Activated CD8-positive, alpha-beta memory T cell treated with anti-CD3 and anti-CD28 coated beads, Interleukin-2, amount 50 U/mL, for 24 hours (primary cell): ENCODE results near the gene NPHP3.
A peak's percentile ranks its signal among the peaks of the same experiment; 100 is the strongest.
"Not testable (repeated sequence)": the region's sequence is repeated elsewhere in the genome, so short reads cannot be mapped to it uniquely, and the experiment has no call there.

Experiments
- DNase-seq: peaks from one replicate; pipeline ENCODE4 v3.0.0-alpha.2; 2020; ENCODE audit errors: extremely low read depth

NPHP3 gene

GRCh38 chr3:132722165-132723023, at the start of gene NPHP3:
TSS of gene NPHP3 (minus strand) at chr3:132722409. CDS start at chr3:132722355, 54 bp downstream.
- peak; percentile 90 for DNase-seq

GRCh38 chr3:132758740-132759139, 36.5 kb upstream of the NPHP3 start:
- DNase-seq = no peak

- no peak for DNase-seq
Observed at GRCh38 chr3:132756108-132756650, 34.0 kb upstream of the NPHP3 start.

- DNase-seq = no peak
Observed at GRCh38 chr3:132753946-132754345, 31.7 kb upstream of the NPHP3 start.

GRCh38 chr3:132749786-132750185, 27.6 kb upstream of the NPHP3 start:
- no peak for DNase-seq

- not testable (repeated sequence) for DNase-seq
Observed at GRCh38 chr3:132746720-132747119, 24.5 kb upstream of the NPHP3 start.

GRCh38 chr3:132738314-132738713, 16.1 kb upstream of the NPHP3 start:
- DNase-seq = no peak

GRCh38 chr3:132735589-132735988, 13.4 kb upstream of the NPHP3 start:
- no peak for DNase-seq

GRCh38 chr3:132730891-132731580, 8.8 kb upstream of the NPHP3 start:
- no peak for DNase-seq

GRCh38 chr3:132726341-132726823, 4.2 kb upstream of the NPHP3 start:
- DNase-seq = no peak

- no peak for DNase-seq
Observed at GRCh38 chr3:132723024-132723950, 1.1 kb upstream of the NPHP3 start.

- DNase-seq = no peak
Observed at GRCh38 chr3:132721479-132722164, 587 bp downstream of the NPHP3 start.

GRCh38 chr3:132720228-132720627, 2.0 kb downstream of the NPHP3 start:
- no peak for DNase-seq

- DNase-seq = no peak
Observed at GRCh38 chr3:132716372-132716771, 5.8 kb downstream of the NPHP3 start.

GRCh38 chr3:132713977-132714727, 8.1 kb downstream of the NPHP3 start:
- DNase-seq = no peak

- no peak for DNase-seq
Observed at GRCh38 chr3:132710311-132710710, 11.9 kb downstream of the NPHP3 start.

GRCh38 chr3:132709761-132710160, 12.4 kb downstream of the NPHP3 start:
- DNase-seq = no peak

- DNase-seq = no peak
Observed at GRCh38 chr3:132703733-132704132, 18.5 kb downstream of the NPHP3 start.

- DNase-seq = no peak
Observed at GRCh38 chr3:132695422-132695821, 26.8 kb downstream of the NPHP3 start.

- DNase-seq = no peak
Observed at GRCh38 chr3:132694991-132695390, 27.2 kb downstream of the NPHP3 start.
